Stomach (tissue), 4 donors: Measurements from ENCODE around the gene ARHGEF2.

Source experiments
- POLR2A ChIP-seq, 4 donors: fragments of 450-650 bp; IDR thresholded peaks; one replicate each; pipeline ENCODE4 v1.6.1; 2016; ENCODE audit warnings: antibody characterized with exemption in 4 of 4, control low read depth in 2 of 4, mild to moderate bottlenecking in 1 of 4, moderate library complexity in 1 of 4
- POLR2AphosphoS5 ChIP-seq, 3 donors: sonication (generic); formaldehyde crosslinking; IDR thresholded peaks; one replicate each; pipeline ENCODE4 v1.6.1; 2016; ENCODE audit warnings: antibody characterized with exemption in 3 of 3
- TF ChIP-seq, protein P1 (sequence below), 7 experiments: fragments of 450-650 bp in 4 of 7; fragments of 200-600 bp in 3 of 7; sonication (generic) in 3 of 7; IDR thresholded peaks; one replicate each; pipeline ENCODE4 v1.5.1; 2016 to 2019; ENCODE audit warnings: antibody characterized with exemption in 7 of 7, control low read depth in 2 of 7, mild to moderate bottlenecking in 1 of 7

GRCh38 chr1:155969377-155969791, 9.0 kb downstream of the ARHGEF2 start:
- TF ChIP-seq, protein P1, sequence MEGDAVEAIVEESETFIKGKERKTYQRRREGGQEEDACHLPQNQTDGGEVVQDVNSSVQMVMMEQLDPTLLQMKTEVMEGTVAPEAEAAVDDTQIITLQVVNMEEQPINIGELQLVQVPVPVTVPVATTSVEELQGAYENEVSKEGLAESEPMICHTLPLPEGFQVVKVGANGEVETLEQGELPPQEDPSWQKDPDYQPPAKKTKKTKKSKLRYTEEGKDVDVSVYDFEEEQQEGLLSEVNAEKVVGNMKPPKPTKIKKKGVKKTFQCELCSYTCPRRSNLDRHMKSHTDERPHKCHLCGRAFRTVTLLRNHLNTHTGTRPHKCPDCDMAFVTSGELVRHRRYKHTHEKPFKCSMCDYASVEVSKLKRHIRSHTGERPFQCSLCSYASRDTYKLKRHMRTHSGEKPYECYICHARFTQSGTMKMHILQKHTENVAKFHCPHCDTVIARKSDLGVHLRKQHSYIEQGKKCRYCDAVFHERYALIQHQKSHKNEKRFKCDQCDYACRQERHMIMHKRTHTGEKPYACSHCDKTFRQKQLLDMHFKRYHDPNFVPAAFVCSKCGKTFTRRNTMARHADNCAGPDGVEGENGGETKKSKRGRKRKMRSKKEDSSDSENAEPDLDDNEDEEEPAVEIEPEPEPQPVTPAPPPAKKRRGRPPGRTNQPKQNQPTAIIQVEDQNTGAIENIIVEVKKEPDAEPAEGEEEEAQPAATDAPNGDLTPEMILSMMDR (IDR thresholded peaks at IDR 0.05) = no peak
- TF ChIP-seq POLR2AphosphoS5 (IDR thresholded peaks at IDR 0.05) = no peak
- TF ChIP-seq POLR2A (IDR thresholded peaks at IDR 0.05) = no peak
